Fibroblast of skin of right biceps (primary cell): ENCODE measurements around the gene TNPO3.
"Not testable (repeated sequence)": the region's sequence is repeated elsewhere in the genome, so short reads cannot be mapped to it uniquely, and the experiment has no call there.

ENCODE experiments used
- DNase-seq: peaks from one replicate; pipeline ENCODE4 v3.0.0-alpha.2; 2013

The TNPO3 gene

DNA sequence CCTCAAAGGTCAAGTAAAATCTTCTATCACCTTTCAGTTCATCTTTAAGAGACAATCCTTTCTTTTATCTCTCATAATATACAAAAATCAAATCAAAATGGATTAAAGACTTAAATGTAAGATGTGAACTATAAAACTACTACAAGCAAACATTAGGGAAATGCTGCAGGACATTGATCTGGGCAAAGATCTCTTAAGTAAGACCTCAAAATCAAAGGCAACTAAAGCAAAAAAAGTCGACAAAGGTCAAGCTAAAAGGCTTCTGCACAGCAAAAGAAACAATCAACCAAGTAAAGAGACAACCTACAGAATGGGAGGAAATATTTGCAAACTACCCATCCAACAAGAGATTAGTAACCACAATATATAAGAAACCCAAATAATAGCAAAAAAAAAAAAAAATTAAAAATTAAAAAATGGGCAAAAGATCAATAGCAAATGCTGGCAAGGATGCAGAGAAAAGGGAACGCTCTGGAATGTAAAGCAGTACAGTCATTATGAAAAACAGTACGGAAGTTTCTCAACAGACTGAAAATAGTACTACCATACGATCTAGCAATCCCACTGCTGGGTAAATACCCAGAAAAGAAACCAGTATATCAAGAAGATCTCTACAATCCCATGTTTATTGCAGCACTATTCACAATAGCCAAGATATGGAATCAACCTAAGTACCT is 41.7 kb downstream of the TNPO3 start:
- DNase-seq = no peak

- DNase-seq = no peak
Observed at GRCh38 chr7:129012641-129013040, 42.3 kb downstream of the TNPO3 start.

DNA sequence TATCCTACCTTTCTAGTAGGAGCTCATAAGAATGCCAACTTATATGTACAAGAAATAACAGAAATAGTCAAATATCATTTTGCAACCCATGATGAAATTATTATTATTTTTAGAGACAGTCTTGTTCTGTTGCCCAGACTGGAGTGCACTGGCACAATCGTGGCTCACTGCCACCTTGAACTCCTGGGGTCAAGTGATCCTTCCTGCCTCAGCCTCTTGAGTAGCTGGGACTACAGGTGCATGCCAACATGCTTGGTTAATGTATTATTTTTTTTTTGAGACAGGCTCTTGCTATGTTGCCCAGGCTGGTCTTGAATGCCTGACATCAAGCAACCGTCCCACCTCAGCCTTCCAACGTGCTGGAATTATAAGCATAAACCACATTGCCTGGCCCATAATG is 44.8 kb downstream of the TNPO3 start:
- no peak for DNase-seq

DNA sequence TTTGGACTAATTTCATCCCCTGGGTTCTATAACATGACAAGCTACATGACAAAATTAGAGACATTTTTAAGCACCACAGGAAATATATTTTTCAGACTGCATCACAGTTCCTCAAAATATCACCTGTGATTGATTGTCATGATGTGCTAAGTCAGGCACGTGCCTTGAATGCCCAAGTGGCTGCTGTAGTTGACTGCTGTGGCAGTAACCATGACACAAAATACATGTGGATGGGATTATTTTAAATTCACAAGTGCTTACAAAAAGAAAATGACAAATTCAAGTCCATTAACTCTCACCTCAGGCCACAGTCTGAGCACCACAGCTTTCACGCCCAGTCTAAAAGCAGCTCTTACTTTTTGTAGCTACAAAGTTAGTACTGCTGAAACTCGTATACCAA is 45.5 kb downstream of the TNPO3 start:
- no peak for DNase-seq

DNA sequence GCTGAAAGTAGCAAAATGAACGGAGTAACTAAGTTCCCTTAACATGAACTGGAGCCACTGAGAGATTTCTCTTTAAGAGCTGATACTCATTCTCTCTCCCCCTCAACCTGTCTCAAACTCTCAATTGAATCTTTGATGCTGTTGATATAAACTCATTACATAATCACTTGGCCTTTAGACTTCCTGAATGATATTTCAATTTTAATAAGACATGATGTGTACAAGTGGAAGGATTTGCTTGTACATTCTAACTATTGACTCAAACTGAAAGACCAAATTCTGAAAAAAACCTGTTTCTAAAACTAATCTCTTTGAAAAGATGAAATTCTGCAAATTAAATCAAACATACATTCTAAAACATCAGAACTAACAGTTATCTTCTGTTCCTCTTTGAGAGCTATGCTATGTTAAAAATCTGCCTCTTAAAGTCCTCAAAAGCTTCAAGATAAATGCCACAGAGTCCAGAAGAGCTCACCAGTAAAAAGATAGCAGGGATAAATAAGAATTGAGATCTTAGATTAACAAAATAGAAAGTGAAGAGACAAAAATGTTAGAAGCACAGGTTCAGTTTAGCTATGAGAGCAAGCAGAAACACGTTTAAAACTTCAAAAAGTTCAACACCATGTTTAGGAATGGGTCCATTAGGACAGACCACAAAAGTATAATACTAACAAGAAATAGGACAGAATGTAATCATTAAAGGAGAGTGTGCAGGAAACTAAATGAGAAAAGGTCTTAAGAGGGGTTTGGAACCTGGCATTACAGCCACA is 46.1 kb downstream of the TNPO3 start:
- no peak for DNase-seq

- no peak for DNase-seq
Observed at GRCh38 chr7:129007572-129007971, 47.3 kb downstream of the TNPO3 start.

GRCh38 chr7:129006636-129007414 is 48.1 kb downstream of the TNPO3 start:
- DNase-seq = no peak

DNA sequence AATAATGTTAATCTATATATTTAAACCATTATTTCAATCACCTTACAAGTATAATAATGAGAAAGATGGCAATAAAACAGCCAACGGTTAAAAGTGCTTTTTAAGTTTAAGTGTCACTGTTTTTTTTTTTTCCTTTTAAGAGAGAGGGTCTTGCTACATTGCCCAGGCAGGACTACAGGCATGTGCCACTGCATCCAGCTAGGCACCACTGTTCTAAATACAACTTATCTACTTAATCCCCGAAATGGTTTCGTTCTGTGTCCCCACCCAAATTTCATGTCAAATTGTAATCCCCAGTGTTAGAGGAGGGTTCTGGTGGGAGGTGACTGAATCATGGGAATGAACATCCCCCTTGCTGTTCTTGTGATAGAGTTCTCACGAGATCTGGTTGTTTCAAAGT is 49.7 kb downstream of the TNPO3 start:
- no peak for DNase-seq

DNA sequence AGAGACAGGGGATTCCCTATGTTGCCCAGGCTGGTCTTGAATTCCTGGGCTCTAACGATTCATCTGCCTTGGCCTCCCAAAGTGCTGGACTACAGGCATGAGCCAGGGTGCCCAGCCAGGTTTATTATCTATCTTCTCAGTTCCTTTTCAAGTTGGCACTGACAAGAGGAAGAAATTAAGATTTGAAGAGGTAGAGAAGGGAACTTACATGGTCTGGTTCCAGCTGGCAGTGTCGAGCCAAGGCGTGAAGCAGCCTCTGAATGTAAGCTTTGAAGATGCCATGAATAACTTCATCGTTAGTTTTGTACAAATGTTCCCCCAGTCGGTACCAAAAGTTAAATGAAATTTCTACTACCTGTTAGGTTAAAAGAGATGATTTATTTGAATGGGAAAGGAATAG is 57.7 kb downstream of the TNPO3 start:
- DNase-seq = no peak

DNA sequence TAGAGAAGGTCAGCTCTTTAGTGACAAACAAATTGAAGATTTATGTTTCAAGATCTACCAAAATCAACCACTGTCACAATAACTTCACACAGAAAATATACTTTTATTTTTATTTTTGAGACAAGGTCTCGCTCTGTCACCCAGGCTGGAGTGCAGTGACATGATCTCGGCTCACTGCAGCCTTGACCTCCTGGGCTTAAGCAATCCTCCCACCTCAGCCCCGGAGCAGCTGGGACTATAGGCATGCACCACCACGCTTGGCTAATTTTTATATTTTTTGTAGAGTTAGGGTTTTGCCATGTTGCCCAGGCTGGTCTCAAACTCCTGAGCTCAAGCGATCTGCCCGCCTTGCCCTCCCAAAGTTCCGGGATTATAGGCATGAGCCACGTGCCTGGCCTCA is 60.4 kb downstream of the TNPO3 start:
- DNase-seq = not testable (repeated sequence)

DNA sequence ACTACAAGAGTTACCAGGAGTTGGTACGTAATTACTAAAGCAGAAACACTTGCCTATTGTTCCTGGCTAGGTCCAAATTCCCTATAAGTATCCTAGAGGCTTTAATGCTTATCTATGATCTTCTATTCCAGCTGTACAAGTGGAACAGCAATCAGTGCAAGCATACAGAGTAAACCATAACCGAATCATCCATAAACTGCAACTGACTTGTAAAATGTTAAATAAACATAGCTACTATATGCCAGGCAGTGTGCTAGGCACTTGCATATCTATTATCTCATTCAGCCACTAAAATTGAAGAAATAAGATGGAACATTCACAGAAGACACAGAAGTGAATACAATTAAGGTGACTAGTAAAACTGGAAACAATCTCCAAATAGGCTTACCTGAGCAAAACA is 61.5 kb downstream of the TNPO3 start:
- DNase-seq = no peak

DNA sequence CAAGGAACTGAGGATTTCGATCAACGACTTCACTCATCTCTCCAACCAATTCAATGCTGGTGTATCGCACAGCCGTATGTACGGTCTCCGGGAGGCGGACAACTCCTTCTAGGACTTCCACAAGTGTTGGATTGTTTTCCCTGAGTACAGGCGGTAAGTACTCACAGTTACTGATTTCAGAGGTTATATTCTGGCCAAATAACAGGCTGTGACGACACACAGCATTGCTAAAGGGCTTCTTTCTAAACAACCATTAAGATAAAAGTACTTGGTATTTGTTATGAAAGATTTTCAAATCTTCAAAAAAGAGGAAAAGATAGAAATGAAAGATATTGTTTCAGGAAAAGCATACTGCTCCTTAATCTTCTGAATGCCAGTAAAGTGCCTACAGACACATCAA is 65.0 kb downstream of the TNPO3 start:
- DNase-seq = no peak

GRCh38 chr7:128988372-128988771 is 66.5 kb downstream of the TNPO3 start:
- DNase-seq = no peak

DNA sequence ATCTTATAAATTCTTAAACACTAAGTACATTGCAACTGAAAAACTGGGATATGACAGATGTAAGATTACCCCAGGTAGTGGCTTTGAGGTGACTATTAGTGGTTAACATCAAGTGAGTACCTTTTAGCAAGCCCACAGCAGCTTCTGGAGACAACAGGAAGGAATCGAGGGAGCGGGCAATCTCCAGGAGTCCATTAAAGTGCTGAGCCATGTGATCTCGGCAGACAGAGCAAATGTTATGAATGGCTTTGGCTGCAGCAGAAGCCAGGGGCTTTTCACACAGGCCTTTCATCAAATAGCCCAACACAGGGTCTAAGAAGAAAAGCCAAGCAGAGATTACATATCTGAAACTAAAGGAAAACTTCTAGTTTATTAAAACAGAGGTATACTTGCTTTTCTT is 68.3 kb downstream of the TNPO3 start:
- no peak for DNase-seq

DNA sequence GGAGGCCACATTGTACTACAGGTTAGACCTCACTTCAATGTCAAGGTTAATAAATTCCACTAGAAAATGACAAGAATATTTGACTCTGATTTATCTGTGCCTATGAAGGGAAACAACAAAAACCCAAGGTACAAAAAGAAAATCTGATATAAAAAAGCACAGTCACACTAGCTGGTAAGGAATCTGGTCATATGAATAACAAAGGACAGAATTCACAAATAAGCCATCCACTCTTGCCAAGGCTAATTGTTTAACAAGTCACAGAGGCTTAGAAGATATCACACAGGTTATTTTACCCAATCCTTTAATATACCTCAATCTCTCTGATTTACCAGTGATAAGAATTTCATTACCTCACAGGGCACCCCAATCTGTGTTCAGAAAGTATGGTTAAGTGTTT is 69.3 kb downstream of the TNPO3 start:
- DNase-seq = no peak

- no peak for DNase-seq
Observed at GRCh38 chr7:128982105-128982504, 72.8 kb downstream of the TNPO3 start.

DNA sequence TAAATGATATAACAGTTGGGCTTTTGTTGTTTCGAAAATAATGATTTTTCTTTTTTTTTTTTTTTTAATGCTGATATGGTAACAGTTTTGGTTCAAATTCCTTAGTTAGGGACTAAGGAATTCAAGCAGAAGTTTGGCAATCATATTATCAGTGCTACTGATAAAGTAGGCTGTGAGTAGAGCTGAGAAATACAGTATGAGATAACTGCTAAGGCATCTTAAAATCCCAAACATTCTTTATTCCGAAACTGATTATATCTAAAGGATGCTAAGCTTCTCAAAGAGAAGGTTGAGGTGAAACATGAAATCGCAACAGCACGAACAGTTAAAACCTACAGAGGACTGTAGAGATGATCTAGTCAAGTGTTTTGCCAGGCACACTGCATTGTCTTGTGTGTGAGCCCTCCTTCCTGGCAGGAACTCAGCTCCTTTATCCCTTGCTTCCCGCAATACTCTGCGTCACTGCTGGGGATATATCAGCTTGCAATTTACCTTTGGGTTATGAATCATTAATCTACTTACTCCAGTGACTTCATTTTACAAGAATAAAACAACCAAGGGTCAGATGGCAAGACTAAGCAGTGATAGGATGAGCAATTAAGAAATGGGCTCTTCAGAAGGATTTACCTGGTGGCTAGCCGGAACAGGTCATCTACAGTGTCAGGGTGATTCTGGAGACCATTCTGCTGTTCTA is 80.5 kb downstream of the TNPO3 start:
- no peak for DNase-seq

DNA sequence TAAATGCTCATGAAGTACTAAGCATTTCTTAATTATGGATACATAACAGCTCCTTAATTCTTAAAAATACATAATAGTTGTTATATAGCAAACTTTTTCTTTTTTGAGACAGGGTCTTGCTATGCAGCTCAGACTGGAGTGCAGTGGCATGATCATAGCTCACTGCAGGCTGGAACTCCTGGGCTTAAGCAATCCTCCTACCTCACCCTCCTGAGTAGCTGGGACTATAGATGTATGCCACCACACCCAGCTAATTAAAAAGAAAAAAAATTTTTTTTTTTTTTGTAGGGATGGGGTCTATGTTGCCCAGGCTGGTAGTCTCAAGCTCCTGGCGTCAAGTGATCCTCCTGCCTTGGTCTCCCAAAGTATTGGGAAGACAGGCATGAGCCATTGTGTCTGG is 86.3 kb downstream of the TNPO3 start:
- DNase-seq = no peak

- DNase-seq = no peak
Observed at GRCh38 chr7:128963327-128963757, 91.6 kb downstream of the TNPO3 start.

DNA sequence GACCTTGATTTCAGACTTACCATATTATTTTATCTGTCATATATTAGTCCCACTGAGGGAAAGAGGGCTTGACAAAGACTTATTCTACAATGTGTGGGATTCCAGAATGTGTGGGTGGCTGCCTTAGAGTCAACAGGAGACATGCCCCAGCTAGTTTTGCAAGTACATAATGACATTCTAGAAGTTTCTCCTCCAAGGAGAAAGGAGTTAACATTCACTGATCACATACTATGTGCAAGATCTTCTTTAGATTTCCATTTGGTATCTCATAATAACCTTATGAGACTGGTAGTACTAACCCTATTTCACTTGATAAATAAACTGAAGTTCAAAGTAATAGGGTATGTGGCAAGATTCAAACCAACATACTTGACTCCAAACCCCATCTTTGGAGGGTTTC is 92.0 kb downstream of the TNPO3 start:
- DNase-seq = no peak

DNA sequence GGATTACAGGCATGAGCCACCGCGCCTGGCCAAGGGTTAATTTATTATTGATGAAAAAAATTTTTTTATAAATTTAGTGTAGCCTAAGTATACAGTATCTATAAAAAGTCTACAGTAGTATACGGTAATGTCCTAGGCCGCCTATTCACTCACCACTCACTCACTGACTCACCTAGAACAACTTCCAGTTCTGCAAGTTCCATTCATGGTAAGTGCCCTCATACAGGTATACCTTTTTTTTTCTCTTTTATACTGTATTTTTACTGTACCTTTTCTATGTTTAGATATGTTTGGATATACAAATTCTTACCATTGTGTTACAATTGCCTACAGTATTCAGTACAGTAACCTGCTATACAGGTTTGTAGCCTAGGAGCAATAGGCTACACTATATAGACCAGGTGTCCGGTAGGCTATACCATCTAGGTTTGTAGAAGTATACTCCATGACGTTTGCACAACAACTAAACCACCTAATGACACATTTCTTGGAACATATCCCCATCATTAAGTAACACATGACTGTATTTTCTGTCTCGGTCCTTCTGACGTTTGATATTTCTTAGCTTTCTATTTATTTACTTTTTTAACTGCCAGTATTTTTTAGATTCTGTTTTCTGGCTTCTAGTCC is 93.8 kb downstream of the TNPO3 start:
- no peak for DNase-seq

DNA sequence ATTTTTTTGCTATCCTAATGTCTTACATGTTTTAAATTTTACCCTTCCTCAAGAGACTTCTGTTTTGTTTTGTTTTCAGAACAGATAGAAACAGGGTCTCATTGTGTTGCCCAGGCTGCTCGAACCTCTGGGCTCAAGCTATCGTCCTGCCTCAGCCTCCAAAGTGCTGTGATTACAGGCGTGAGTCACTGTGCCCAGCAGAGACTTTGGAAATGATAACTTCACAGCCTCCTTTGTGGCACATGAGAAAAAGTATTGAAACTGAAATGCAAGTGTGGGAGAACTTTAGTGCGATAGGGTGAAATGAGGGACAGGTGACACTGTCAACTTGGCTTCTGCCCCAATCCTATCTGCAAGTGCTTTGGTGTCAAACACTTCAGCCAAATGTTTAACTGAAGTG is 95.6 kb downstream of the TNPO3 start:
- DNase-seq = no peak

DNA sequence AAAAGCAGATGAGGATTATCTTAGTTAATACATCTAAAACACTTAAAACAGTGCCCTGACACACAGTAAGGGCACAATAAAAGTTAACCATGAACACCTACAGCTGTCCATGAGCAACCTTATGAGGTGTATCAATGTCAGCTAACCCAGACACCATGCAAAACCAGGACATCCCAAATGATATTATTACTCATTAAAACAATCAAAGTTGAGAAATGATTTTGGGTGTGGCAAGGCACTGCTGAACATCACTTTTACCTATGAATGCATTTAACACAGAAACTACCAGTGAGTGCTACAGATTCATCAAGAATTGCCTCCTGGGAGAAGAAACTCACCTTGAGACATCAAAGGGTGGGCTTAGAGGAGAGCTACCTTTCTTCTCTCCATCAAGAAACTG is 98.9 kb downstream of the TNPO3 start:
- DNase-seq = no peak
